ENCODE data around the gene PPP1R14C.

The PPP1R14C gene

GRCh38 chr6:150252714-150253444 lies 110.0 kb downstream of the PPP1R14C start:
- no peak for DNase-seq

DNA sequence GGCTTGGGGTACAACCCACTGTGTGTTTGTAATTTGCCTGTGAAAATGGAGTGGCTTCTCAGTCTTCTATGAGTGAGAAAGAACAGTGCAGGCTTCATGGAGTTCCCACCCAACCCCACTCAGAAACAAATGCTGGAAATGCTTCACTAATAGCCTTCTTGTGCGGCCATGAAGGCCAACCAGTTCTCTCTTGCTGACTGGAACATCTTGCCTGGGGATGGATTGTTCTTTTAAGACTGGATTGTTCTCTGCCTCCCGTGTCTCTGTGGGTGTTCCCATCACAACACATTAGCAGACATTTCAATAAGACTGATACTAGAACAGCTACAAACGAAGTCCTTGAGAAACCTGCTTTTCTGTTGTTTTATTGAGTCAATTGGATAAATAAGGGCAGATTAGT lies 110.6 kb downstream of the PPP1R14C start:
- no peak for DNase-seq

- no peak for DNase-seq
Measured at GRCh38 chr6:150254770-150255169, 111.9 kb downstream of the PPP1R14C start.

DNA sequence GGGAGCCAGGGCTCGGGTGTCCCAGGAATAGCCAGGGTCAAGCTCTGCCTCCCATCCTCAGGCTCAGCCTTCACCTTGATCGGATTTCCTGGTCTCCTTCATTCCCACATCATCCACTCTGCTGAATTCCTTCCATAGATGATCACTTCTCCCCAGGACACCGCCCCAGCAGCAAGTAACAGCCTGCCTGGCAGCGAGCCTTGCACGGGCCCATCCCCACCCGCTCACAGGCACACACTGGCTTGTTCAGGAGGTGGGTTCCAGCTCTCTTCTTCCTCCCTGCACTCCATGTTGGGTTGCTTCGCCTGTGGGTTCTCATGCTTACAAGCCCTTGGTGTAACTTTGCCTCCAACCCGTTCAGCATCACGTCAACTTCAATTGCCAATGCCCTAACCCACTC lies 113.0 kb downstream of the PPP1R14C start:
- no peak for DNase-seq

DNA sequence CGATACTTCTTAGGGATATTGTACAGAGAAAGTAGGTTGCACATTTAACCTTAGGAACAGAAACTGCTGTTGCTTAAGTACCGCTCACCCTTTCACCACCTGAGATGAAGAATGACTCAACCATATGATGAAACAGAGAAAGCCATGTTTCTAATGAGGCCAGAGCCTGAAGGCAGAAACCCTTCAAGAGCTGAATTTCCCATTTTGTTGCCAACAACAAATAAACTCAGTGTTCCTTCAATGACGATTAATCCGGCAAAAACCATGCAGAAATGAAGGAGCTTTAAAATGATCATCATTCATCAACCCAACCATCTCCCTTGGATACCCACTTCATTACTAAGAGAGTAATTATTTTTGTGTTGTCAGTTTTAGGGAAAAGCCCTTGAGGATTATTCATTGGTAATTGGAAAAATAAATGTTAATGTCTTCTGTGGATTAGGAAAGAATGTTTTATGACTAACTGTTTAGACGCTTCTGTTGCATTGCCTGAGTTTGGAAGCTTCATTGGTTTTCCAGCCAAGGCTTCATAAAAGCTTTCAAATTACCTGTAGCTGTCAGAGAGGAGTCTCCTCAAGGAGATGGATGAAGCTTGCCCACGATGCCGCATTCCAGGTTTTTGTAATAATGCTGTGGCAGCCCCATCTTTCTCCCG lies 113.9 kb downstream of the PPP1R14C start:
- DNase-seq = no peak

DNA sequence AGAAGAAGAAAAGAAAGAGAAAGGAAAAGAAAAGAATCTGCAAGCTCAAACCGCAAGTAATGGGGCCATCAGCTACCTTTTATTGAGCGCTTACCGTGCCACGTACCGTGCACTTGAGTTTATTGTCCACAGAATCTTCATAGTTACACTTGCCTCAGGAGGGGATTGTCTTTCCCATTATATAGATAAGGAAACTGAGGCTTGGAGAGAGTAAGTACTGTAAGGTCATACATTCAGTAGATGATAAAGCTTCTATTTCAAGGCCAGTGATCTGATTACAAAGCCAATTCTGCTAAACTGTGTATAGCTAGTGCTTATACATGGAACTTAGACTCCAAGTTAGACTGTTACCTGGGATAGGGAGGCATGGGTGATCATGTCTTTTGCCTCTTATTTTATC lies 115.5 kb downstream of the PPP1R14C start:
- no peak for DNase-seq

DNA sequence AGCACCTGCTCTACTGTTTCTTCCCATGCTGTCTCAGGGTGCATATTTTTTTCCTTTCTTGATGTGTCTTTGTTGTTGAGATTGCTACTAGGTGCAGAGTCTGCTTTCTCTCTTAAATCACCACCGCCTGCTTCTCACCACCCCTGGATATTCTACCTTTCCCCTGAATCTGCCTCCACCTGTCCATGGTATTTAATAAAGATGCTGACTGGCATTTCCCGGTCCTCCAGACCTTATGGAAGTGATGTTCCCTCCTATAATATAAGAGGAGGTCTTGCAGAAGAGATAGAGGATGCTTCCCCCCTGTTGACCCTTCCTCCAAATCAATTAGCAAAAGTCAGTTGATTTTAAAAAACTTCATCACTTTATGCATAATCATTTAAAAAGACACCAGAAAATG lies 118.1 kb downstream of the PPP1R14C start:
- DNase-seq = no peak

DNA sequence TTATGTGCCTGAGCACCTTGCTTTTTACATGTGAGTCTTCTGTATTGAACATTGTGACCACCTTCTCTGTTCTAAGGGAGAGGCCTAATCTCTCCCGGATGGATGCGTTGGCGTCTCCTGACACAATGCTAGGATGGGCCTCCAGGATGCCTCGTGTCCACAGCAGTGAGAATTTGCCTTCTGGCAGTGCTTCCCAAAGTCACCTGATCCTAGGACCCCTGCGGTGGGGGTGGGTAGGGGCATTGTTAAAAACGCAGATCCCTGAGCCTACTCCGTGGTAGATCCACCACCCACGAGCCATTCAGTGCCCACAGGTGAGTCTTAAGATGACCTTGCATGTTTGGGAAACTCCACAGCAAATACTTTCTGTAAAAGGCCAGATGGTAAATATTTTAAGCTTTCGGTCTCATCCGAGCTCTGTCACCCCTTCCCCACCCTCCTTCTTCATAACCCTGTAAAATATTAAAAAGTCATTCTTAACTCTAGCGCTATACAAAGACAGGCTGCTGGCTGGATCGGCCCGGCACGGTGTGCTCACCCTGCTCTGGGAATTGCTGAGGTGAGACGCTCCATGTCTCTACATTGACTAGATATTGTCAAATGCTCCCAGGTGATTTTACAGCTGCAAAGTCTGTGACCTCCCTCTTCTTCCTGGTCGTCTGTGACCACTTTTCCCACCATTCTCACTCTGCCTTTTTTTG lies 119.3 kb downstream of the PPP1R14C start:
- no peak for DNase-seq

GRCh38 chr6:150263765-150264404 lies 121.0 kb downstream of the PPP1R14C start:
- DNase-seq = no peak

DNA sequence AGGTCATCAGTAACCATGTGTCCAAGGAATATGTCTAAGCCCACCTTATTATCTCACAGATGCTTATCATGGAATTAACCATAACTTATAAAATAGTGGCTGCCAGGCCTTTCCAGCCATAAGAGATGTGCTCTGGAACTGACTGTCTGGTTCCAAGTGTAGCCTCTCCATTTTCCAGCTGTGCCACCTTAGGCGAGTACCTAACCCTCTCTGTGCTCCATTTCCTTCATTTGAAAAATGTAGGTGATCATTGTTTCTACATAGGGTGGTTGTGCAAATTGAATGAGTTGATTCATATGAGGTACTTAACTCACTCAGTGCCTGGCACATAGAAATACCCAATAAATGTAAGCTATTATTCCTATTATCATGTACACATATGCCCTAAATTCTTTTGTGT lies 123.5 kb downstream of the PPP1R14C start:
- no peak for DNase-seq

DNA sequence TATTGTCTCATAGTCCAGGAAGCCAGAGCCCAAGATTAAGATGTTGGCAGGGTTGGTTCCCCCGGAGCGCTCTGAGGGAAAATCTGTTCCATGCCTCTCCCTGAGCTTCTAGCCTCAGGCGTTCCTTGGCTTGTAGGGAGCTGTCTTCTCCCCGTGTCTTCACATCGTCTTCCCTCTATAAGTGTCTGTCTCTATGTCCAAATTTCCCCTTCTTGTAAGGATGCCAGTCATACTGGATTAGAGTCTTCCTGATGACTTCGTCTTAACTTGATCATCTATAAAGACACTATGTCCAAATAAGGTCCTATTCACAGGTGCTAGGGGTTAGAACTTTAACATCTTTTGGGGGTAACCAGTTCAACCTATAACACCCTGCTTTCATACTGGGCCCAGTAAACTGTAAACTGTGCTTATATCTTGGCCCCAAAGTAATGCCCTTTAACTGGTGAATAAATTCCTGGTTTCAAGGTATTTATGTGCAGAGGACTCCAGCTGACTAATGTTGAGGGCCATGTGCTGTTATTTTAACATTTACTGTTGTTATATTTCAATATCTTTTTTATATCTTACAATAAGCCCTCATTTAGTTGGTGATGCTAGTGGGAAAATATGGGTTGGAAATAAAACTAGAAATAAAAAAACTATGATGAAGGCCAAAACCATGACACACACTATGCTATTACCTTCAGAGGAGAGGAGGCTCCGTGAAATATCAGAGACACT lies 124.3 kb downstream of the PPP1R14C start:
- DNase-seq = no peak

GRCh38 chr6:150267686-150268561 lies 125.1 kb downstream of the PPP1R14C start:
- no peak for DNase-seq

GRCh38 chr6:150269130-150269856 lies 126.4 kb downstream of the PPP1R14C start:
- DNase-seq = no peak

- DNase-seq = no peak
Measured at GRCh38 chr6:150269857-150270223, 127.0 kb downstream of the PPP1R14C start.

- no peak for DNase-seq
Measured at GRCh38 chr6:150270330-150271052, 127.6 kb downstream of the PPP1R14C start.

- no peak for DNase-seq
Measured at GRCh38 chr6:150271172-150271500, 128.3 kb downstream of the PPP1R14C start.

DNA sequence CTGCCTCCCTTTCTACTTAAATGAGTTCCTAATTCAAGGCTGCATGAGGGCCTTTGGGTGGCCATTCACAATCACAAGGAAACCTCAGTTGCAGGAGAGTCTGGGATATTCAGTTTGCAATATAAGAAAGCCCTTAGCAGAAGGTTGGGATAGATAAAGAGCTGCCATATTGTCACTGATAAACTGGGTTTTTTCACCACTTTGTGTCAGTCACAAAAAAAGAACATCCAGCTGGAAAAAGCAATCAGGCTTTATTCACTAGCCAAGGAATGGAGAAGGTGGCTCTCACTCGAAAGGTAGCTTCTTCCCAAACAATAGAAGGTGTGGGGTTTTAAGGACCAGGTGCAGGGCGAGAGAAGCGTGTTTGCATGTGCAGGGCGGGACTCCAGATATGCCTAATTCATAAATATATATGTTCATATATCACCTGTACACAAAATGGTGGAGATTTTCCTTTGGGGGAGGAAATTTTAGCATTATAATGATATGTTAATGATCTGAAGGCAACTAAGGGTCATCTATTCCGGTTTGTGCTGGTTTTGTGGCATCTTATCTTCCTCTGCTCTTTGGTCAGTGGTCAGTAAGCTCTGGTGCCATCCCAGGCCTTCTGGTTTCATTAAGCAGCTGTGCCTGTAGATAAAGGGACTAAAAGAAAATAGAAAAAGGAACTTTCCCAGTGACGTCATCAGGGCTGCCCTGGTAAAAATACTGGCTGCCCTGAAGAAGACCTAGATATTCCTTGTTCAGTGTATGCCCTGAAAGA lies 128.8 kb downstream of the PPP1R14C start:
- no peak for DNase-seq

DNA sequence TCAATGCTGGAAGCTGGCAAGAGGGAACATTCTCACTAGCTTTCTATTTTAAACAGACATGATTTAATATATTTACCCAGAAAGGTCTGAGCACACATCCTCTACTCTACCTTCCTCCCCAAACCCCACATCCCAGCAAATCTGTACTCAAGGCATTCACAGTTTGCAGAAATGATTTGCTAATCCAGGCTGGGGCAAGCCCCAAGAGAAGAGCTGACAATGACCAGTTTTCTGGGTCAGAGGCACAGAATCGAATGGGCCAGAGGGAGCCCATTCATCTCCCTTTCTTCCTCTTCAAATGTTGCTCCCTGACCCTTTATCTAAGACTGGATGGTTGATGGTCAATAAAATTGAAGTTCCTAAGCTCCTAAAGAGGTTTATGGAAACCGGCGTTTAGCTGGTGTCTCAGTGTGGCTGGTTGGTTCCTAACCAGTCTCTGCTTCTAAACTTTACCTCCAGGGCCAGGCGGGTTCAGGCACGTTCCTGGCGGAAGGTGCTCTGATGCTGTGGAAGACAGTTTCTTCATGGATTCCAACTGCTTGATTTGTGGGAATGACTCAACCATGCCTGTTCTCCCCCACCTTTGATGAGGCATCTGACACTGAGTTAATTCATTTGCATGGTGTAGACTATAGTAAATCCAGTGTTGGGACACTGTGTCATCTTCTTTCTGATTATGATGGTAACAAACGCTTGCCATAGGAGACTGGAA lies 129.6 kb downstream of the PPP1R14C start:
- no peak for DNase-seq

DNA sequence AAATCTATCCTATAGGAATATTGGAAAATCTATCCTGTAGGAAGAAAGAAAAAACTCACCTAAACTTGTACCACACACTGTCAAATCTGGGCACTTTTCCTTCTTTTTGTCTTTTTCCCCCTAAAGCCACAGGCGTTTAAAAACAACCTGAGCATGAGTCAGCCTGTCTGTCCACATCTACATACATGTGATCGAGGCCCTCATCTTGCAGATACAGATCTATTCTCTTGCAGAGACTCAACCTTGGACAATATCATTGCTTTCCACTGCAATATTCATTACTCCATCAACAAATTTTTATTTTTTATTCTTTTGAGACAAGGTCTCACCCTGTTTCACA lies 130.1 kb downstream of the PPP1R14C start:
- no peak for DNase-seq

Measured in COR-L47 (cell line).